AG09309 (cell line): ENCODE data around the gene DUSP28.
"Not testable (repeated sequence)": the region's sequence is repeated elsewhere in the genome, so short reads cannot be mapped to it uniquely, and the experiment has no call there.

Experiments used
- DNase-seq: peaks from one replicate; pipeline ENCODE4 v3.0.0-alpha.2; 2010; ENCODE audit warnings: low read depth
- H3K4me3 ChIP-seq: 2 replicates; pipeline ENCODE4 v1.5.1; 2011; ENCODE audit warnings: mild to moderate bottlenecking, low read depth, low read length, moderate library complexity; ENCODE audit not compliant: control insufficient read depth
- TF ChIP-seq, protein P1 (sequence below): IDR thresholded peaks from 2 replicates; pipeline ENCODE4 v1.5.1; 2011; ENCODE audit warnings: mild to moderate bottlenecking, low read depth, low read length, inconsistent platforms; ENCODE audit not compliant: insufficient read depth, control insufficient read depth; ENCODE audit errors: missing control alignments

Gene DUSP28

DNA sequence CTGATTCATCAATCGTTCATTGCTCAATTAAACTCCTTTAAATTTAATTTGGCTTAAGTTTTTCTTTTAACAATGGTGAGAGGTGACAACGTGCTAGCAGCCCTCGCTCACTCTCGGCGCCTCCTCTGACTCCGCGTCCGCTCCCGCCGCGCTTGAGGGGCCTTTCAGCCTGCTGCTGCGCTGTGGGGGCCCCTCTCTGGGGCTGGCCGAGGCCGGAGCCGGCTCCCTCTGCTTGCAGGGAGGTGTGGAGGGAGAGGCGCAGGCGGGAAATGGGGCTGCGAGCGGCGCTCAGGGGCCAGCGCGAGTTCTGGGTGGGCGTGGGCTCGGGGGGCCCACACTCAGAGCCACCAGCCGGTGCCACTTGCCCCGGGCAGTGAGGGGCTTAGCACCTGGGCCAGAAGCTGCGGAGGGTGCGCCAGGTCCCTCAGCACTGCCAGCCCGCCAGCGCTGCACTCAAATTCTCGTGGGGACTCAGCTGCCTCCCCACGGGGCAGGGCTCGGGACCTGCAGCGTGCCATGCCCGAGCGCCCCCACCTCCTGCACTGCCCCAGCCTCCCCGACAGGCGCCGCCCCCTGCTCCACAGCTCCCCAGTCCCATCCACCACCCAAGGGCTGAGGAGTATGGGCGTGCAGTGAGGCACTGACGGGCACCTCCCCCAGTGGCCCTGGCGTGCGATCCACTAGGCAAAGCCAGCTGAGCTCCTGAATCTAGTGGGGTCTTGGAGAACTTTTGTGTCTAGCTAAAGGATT is 22.0 kb upstream of the DUSP28 start:
- TF ChIP-seq, protein P1, sequence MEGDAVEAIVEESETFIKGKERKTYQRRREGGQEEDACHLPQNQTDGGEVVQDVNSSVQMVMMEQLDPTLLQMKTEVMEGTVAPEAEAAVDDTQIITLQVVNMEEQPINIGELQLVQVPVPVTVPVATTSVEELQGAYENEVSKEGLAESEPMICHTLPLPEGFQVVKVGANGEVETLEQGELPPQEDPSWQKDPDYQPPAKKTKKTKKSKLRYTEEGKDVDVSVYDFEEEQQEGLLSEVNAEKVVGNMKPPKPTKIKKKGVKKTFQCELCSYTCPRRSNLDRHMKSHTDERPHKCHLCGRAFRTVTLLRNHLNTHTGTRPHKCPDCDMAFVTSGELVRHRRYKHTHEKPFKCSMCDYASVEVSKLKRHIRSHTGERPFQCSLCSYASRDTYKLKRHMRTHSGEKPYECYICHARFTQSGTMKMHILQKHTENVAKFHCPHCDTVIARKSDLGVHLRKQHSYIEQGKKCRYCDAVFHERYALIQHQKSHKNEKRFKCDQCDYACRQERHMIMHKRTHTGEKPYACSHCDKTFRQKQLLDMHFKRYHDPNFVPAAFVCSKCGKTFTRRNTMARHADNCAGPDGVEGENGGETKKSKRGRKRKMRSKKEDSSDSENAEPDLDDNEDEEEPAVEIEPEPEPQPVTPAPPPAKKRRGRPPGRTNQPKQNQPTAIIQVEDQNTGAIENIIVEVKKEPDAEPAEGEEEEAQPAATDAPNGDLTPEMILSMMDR = no peak
- H3K4me3 ChIP-seq = no peak overlapping the region
- no peak for DNase-seq

DNA sequence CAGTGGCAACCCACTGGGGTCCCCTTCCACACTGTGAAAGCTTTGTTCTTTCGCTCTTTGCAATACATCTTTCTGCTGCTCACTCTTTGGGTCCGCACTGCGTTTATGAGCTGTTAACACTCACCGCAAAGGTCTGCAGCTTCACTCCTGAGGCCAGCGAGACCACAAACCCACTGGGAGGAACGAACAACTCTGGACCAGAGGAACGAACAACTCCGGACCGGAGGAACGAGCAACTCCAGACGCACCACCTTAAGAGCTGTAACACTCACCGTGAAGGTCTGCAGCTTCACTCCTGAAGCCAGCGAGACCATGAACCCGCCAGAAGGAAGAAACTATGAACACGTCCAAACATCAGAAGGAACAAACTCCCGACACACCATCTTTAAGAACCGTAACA is 21.1 kb upstream of the DUSP28 start:
- not testable (repeated sequence) for H3K4me3 ChIP-seq, DNase-seq

DNA sequence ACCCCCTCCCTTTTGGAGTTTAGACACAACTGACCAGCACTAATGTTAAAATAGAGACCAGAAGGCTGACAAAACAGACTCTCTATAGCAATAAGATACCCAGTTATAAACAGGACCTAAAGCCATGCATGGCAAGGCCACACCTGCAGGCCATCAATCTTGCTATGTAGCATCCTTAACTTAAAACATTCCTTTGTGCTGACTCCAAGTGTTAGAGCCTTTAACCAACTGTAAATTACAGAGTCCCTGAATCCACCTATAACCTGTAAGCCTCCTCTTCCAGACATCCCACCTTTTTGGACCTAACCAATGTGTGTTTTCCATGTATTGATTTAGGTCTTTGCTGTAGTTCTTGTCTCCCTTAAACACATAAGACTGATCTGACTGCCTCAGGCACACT is 20.3 kb upstream of the DUSP28 start:
- H3K4me3 ChIP-seq = no peak overlapping the region
- no peak for DNase-seq
- TF ChIP-seq, protein P1 = no peak

DNA sequence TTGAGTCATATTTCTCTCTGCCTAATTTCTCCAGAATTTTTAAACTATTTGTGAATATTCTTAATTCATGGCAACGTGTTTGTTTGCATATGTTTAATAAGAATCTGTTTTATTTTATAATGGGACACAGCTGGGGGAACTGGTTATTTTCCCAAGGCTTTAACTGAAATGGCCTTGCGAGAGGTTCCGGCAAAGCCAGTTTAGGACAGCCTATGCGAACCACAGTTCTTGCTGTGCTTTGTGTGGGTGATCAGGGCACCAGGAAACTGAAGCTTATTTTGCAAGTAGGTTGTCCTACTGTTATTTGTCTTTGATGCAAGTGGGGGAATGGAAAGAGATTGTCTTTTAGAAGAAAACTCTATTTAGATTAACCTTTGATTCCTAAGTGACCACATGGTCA is 8.9 kb upstream of the DUSP28 start:
- TF ChIP-seq, protein P1 = no peak
- no peak overlapping the region for H3K4me3 ChIP-seq
- no peak for DNase-seq

DNA sequence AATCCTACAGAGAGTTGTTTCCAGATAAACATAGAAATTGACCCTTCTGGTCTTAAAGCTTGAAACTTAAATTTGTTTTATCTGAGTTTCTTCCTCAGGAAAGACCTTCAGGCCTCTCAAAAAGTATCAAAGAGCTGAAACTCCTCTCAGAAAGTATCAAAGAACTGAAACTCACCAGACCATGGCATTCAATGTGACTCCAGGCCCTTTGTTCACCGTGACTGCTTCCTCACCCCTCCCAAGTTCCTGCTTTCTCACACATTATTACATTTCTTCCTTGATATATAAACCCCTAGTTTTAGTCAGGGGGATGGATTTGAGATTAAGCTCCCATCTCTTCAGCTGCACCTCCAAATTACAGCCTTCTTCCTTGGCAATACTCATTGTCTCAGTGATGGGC is 8.3 kb upstream of the DUSP28 start:
- TF ChIP-seq, protein P1 = no peak
- DNase-seq = no peak
- no peak overlapping the region for H3K4me3 ChIP-seq

DNA sequence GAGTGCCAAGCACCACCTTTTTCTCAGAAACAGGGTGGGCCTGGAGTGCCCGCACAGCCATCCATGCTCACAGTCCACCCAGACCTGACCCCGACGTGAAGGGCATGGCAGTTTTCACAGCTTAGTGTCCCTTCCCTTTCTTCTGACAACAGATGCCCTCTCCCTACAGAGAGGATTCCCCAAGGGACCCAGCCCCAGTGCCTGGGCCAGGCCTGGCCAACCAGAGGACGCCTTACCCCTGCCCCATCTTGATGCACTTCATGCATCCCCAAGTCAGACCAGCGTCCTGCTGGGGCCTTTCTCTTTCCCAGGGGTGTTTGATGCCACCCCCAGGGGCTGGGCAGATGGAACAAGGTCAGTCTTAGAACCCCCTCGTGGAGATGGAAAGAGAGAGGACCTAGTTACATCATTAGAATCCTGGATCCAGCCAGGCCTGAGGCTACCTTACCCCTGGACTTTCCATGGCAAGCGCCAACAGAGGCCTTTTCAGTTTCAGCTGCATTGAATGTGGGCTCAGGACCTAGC is 6.1 kb upstream of the DUSP28 start:
- no peak overlapping the region for H3K4me3 ChIP-seq
- TF ChIP-seq, protein P1 = no peak
- no peak for DNase-seq

DNA sequence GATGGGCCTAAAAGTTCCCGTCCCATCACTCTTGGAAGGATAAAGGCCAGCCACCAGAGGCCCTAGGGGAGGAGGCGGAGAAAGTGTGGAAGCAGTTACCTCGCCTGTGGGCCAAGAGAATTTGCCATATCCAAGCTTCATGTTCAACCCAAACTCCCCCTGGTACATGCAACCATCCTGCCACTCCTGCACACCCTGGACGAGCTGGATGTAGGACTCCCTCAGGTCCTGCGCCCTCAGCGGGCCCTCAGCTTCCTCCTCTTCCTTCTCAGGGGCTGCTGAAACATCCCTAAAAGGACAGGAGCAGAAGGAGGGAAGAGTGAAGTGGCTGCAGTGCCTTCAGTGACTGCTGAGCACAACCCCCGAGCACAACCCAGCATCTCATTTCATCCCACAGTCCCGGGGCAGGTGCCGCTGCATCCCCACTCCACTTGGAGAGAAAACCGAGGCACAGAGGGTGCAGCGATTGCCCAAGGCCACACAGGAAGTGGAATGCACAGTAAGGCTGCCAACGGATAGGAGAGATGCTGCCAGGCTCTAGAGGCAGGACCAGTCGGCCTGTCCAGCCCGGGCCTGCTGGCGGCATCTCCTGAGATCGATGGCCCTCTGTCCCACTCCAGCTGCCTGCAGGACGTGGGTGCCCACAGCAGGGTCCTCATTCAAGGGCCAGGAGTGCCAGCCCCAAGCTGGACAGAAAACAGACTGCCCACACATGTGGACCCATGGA is 5.2 kb upstream of the DUSP28 start:
- H3K4me3 ChIP-seq = no peak overlapping the region
- DNase-seq = no peak
- TF ChIP-seq, protein P1 = no peak
